Stimulated activated naive CD8-positive, alpha-beta T cell treated with anti-CD3 and anti-CD28 coated beads, Interleukin-15, Interleukin-2, amounts not matched to agents 100 U/mL and 50 U/mL, for 24 hours (primary cell): ENCODE data around the gene UFL1.
"Not testable (repeated sequence)": the region's sequence is repeated elsewhere in the genome, so short reads cannot be mapped to it uniquely, and the experiment has no call there.

ENCODE experiments used
- ATAC-seq: fragments of 150-1000 bp; cut with Tn5 transposase; one replicate; pipeline ENCODE4 v1.10.0; 2021
- DNase-seq: peaks from one replicate; pipeline ENCODE4 v3.0.0; 2021

The UFL1 gene

DNA sequence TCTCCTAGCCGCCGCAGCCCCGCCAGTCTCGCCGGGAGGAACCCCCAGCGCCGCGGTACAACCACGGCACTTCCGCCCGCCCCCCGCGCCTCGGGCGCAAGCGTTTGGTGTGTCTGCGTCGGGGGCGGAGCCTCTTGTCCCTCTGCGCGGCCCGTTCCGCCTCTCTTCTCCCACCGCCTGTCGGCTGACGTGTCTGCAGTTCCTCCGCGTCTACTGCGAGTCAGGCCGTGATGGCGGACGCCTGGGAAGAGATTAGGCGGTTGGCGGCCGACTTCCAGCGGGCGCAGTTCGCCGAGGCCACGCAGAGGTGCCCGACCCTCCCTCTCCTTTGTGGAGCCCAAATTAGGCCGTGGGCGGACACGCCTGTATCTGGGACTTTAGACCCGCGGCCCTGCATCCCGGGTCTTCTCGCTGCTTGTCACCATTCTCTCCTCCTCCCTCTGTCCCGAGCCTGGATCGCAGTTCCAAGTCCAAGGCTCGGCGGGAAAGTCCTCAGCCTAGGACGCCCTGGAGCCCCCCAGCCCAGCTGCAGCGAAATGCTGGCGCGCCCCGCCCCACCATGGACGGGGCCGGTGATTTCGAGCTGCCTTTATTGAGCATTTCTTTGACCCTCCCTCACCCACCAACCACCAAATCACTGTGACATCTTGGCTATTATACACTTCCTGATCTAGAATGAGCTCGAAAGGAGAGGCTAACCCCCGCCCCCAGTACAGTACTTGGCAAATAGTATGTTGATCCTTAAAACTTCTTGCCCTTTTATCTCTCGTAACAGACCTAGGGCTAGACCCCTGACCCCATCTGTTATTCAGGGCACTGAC lies at the start of gene UFL1:
TSS of gene UFL1 (plus strand) at position 163 of the 821 bp plus-strand sequence. CDS start at position 231, 68 bp downstream.
- DNase-seq, result peak; percentile 95
- ATAC-seq, result peak; percentile 98

DNA sequence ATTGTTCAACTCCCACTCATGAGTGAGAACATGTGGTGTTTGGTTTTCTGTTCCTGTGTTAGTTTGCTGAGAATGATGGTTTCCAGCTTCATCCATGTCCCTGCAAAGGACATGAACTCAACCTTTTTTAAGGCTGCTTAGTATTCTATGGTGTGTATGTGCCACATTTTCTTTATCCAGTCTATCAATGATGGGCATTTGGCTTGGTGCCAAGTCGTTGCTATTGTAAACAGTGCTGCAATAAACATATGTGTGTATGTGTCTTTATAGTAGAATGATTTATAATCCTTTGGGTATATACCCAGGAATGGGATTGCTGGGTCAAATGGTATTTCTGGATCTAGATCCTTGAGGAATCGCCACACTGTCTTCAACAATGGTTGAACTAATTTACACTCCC lies 49.3 kb upstream of the UFL1 start:
- not testable (repeated sequence) for ATAC-seq

DNA sequence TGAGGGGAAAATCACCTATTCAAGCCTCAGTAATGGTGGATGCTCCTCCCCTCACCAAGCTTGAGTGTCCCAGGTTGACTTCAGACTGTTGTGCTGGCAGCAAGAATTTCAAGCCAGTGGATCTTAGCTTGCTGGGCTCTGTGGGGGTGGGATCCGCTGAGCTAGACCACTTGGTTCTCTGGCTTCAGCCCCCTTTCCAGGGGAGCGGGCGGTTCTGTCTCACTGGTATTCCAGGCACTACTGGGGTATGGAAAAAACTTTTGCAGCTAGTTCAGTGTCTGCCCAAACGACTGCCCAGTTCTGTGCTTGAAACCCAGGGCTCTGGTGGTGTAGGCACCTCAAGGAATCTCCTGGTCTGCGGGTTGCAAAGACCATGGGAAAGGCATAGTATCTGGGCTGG lies 42.9 kb upstream of the UFL1 start:
- DNase-seq (no peak), ATAC-seq (no peak)

More for the DNA sequence above, 49.3 kb upstream of the UFL1 start:
- not testable (repeated sequence) for DNase-seq

DNA sequence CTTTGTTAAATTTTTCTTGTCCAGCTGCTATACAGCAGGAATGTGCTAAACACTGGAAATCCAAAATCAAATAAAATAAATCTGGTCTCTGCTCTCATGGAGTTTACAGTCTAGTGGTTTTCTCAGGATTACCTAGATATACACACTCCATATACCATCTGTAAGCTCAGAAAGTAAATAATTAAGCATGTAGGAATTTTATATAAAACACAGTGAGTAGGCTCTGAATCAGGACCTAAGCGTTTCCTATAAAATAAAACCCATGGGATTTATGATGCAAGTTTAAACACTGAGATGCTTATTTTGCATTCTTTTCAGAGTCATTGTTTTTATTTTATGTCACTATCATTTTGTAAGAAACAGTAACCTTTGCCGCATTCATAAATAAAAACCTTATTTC lies 29.7 kb upstream of the UFL1 start:
- DNase-seq (no peak), ATAC-seq (no peak)

DNA sequence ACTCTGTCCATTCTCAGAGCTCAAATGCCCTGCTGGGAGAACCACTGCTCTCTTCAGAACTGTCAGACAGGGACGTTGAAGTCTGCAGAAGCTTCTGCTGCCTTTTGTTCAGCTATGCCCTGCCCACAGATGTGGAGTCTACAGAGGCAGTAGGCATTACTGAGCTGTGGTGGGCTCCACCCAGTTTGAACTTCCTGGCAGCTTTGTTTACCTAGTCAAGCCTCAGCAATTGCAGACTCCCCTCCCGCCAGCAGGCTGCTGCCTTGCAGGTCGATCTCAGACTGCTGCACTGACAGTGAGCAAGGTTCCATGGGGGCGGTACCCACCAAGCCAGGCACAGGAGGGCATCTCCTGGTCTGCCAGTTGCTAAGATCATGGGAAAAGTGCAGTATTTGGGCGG lies 21.8 kb upstream of the UFL1 start:
- ATAC-seq, result no peak
- no peak for DNase-seq

DNA sequence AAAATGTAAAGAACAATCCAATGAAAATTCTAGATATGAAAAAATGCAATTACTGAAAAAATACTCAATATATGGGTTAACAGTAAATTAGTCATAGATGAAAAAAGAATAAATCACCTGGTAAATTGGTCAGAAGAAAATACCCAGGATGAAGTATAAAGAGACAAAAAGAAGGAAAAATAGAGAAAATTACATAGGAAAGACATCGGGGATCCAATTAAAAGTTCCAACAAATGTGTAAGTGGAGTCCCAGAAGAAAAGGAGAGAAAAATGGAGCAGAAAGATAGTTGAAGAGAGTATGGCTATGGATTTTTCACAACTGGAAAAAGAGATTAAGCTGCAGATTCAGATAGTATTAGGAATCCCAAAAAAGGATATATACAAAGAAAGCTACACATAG lies 18.7 kb upstream of the UFL1 start:
- DNase-seq, result no peak
- ATAC-seq, result no peak

DNA sequence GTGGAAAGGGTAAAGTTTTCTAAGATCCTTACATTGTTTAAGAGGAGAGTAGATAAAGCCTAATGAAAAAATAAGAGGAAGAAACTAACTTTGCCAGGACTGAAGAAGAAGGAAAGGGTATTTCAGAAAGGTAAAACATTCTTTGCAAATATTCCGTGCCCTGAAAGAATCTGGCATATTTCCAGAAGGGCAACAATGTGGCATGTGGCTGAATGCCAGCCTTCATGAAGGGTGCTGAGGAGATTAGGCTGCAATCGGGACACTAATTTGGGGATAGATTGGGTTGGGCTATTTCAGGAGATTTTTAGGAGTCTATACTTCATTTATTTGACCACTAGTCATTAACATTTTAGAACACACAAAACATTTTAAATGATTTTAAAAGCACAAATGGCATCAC lies 16.2 kb upstream of the UFL1 start:
- DNase-seq, result no peak
- ATAC-seq, result no peak

DNA sequence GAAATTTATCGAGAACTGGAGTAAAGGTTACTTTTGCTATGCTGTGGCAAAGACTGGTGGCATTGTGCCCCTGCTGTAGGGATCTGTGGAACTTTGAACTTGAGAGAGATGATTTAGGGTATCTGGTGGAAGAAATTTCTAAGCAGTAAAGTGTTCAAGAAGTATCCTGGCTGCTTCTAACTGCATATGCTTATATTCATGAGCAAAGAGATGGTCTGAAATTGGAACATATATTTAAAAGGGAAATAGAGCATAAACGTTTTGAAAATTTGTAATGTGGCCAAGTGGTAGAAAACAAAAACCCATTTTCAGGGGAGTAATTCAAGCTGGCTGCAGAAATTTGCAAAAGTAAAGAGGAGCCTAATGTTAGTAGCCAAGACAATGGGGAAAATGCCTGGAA lies 12.3 kb upstream of the UFL1 start:
- DNase-seq, result no peak
- no peak for ATAC-seq

DNA sequence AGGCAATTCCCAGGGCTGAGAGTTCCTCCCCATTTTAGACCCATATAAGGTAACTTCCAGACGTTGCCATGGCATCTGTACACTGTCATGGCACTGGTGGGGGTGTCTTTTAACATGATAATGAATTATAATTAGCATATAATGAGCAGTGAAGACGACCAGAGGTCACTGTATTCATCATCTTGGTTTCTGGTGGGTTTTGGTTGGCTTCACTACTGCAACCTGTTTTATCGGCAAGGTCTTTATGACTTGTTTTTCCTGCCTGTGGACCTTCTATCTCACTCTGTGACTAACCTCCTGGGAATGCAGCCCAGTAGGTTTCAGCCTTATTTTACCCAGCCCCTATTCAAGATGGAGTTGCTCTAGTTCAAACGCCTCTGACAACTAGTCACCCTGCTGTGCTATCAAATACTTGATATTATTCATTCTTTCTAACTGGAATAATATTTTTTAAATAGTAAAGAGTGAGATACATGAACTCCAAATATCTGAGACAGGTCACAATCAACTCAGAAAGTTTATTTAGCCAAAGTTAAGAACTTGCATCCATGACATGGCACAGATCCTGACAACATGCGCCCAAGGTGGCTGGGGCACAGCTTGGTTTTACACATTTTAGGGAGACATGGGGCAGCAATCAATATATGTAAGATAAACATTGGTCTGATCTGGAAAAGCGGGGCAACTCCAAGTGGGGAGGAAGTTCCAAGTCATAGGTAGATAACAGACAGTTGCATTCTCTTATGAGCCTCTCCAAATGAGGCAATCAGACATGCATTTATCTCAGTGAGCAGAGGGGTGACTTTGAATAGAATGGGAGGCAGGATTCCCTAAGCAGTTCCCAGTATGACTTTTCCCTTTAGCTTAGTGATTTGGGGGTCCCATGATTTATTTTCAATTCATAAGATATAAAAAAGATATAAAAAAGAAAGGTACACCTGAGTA lies 1.2 kb upstream of the UFL1 start:
- no peak for ATAC-seq
- no peak for DNase-seq

DNA sequence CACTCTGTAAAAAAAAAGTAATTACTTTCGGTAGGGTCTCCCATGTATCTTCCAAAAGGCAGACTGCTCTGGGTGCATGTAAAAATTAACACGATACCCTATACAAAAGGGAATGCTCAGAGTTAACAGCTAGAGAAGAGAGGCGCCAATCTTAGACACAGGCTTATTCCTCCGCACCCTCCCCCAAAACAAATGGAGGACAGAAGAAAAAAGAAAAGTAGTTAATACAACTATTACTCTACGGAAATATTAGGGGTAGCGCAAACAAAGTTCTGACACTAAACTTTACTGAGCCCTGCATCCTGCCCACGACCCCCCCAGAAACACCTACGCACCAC lies 331 bp upstream of the UFL1 start:
- DNase-seq, result no peak
- ATAC-seq, result peak; percentile 29

DNA sequence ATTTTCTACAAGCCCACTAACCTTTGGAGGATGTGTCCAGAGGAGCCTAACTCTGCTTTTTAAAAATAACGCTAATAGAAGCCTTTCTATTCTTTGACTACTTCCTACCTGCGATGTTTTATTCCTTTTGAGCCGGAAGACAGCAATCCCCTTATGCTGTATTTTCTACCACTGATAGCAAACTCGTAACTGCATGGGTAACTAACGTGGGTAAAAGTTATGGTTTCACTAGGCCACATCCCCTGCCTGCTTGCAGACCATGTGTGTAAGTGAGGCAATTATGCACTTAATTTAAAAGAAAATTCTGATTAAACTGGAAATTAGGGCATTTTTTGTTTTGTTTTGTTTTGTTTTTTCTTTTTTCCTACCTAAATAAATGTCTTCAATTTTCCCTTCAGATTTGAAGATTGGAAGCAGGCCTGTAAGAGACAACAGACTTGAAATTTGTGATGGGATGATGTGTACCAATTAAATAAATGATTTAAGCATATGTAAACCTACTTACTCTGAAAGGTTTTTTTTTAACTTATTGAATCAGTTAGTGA lies 931 bp downstream of the UFL1 start:
- ATAC-seq, result no peak
- no peak for DNase-seq

DNA sequence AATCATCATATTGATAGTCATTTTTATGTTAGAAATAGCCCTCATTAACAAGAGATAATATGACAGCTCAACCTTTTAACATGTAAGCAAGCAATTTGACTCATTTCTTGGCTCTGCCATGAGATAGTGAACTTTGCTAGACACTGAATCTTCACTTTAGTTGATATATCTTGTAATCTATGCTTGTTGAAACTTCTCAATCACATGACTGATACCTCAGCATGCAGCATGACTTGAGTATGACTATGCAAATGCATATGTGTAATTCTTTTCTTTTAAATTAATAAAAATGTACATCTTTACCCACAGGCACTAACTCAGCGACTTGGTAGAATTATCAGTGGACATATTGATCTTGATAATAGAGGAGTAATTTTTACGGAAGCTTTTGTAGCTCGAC lies 6.6 kb downstream of the UFL1 start:
- ATAC-seq (no peak), DNase-seq (no peak)

DNA sequence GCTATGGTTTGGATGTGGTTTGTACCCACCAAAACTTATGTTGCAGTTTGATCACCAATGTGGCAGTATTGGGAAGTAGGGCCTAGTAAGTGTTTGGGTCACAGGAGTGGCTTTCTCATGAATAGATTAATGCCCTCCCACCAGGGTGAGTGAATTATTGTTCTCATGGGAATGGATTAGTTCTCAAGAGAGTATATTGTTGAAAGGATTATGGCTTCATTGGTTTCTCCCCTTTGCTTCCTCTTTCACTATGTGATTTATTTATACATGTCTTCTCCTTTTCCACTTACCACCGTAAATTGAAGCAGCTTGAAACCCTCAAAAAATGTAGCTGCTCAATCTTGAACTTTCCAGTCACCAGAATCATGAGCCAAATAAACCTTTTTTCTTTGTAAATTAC lies 10.8 kb downstream of the UFL1 start:
- DNase-seq (no peak), ATAC-seq (no peak)

DNA sequence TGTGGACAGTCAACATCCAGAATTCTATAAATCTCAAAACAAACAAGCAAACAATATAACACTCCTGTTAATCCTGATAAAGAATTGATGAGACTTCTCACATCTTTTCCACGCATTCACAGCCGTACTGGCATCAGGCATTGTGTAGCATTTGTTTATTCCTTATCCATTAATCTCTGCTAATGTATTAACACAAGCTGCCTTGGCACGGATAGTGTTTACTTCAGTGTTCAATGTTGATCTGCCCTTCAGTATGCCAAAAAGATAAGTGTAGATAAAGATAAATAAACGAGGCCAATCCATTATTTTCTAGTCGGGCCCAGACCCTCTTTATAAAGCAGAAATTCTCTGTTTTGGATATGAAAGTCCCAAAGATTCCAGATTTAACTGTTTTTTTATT lies 16.1 kb downstream of the UFL1 start:
- ATAC-seq (no peak), DNase-seq (no peak)

DNA sequence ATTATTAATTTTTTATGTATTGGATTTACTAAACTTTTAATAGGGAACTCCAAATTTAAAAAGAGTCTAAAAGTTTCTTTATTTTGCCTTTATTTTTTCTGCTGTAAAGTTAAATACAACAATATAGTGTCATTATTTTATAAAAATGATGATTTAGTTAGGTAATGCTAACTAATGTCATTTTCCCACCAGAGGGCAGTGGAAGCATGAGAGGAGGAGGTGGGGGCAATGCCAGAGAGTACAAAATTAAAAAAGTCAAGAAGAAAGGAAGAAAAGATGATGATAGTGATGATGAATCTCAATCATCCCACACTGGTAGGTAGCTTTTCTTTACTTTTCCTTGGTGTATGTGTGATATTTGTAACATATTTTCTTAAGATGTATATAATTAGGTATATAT lies 21.1 kb downstream of the UFL1 start:
- no peak for ATAC-seq
- no peak for DNase-seq

DNA sequence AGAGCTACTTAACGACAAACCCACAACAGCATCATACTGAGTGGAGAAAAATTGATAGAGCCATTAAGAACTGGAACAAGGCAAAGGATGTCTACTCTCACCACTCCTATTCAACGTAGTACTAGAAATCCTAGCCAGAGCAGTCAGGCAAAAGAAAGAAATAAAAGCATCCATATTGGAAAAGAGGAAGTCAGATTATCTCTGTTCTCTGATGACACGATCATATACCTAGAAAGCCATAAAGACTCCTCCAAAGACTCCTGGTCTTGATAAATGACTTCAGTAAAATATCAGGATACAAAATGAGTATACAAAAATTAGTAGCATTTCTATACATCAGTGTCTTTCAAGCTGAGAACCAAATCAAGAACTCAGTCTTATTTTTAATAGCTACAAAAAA lies 24.3 kb downstream of the UFL1 start:
- ATAC-seq, result no peak
- no peak for DNase-seq

DNA sequence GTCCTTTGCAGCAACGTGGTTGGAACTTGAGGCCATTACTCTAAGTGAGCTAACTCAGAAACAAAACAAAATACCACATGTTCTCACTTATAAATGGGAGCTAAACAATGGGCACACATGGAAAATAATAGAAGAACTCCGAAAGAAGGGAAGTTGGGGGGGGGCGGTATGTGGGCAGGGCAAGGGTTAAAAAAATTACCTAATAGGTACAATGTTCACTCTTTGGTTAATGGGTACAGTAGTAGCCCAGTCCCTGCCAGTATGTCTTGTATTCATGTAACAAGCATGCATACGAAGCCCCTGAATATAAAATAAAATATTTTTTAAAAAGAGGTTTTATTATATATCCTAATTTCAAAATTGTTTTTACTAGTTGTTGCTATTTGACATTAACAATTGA lies 26.0 kb downstream of the UFL1 start:
- DNase-seq, result no peak
- no peak for ATAC-seq

DNA sequence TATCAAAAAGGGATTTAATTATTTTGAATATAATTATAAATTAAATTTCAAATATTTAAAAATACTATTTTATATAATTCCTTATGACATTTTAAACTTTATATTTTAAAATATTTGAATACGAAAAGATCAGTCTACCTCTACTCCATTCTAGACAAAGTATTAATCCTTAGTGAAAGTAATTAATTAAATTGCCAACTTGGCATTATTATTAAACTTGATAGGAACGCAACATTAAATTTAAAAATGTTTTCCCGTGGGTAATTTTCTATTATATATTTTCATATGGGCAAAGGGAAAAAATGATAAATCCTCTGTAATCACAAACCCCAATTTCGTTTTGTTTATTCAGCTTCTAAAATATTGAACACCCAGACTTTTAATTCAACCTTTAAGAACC lies 33.0 kb downstream of the UFL1 start:
- DNase-seq, result no peak

DNA sequence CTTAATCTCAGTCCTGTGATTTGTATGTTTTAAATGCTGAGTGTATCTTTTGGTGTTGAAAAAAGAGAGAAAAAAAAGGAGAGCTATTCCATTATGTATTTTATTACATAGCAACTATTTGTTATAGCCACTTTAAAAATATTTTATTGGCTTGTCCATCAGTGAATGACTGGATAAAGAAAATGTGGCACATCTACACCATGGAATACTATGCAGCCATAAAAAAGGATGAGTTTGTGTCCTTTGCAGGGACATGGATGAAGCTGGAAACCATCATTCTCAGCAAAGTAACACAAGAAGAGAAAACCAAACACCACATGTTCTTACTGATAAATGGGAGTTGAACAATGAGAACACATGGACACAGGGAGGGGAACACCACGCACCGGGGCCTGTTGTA lies 38.1 kb downstream of the UFL1 start:
- ATAC-seq, DNase-seq: not testable (repeated sequence)

More for the DNA sequence above, 33.0 kb downstream of the UFL1 start:
- no peak for ATAC-seq

DNA sequence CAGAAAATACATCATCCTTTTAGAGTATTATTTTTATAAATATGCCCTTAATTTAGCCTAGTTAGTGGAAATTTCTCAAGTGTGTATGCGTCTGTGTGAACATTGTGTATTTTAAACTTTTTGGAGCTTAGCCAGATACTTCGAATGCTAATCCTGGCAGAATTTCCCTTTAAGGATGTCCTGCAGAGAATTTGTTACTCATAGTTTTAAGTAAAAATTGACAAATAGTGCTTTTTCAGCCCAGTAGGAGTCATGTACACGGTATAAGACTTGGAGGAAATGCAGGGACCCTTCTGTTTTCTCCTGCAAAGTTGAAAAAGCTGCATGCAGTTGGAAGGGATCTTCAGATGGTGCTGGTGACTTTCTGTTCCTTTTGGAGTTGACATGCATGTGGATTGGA lies 41.3 kb downstream of the UFL1 start, which contains the start of gene FHL5:
TSS of gene FHL5 (plus strand) at position 243 of the 400 bp plus-strand sequence. CDS start 40,486 bp downstream, outside the sequence.
- no peak for DNase-seq
- no peak for ATAC-seq

DNA sequence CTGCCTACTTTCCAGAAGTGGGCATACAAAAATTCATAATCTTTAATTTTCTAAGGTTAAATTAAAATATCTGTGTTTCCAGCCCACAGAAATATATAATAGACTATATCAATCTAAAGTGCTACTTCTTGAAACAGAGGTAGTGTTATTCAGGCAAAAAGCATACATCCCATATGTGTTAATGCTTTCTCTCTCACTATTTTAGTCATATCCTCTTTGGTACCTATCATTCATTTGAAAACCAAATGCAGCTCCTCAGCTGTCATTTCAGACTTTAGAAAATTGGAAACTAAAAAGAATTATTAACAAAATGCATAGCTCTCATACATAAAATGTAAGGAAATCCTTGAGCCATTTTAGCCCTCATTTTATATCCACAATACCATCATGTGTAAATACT lies 42.2 kb downstream of the UFL1 start:
- DNase-seq, result no peak
- ATAC-seq, result no peak

DNA sequence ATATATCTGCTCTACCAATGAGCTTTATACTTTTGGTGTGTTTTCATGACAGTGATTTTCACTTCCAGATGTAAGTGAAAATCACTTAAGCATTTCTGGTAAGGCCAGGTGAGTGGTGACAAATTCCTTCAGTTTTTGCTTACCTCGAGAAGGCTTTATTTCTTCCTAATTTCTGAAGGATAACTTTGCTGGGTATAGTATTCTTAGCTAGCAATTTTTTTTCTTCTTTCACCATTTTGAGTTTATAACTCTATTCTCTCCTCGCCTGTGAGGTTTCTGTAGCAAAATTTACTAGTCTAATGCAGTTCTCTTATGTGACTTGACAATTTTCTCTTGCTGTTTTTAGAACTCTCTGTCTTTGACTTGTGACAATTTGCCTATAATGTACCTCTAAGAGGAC lies 48.4 kb downstream of the UFL1 start:
- no peak for ATAC-seq
- no peak for DNase-seq

DNA sequence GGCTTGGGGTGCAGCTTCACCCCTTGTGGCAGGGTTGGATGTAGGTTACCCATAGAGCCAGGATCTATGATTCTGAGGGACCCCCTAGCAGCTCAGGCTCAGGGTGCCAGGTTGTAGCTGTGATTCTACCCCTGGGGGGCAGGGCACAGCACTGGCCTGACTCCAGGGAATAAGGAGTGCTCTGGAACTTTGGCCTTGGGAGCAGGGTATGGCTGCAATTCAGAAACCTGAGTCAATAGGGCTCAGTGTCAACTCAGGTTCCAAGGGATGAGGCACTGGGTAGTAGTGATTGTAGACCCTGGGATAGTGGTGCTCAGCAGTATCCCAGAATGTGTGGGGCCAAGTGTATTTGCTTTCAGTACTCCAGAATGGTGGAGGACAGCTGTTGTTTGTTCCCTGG lies 49.9 kb downstream of the UFL1 start:
- ATAC-seq, result no peak
- no peak for DNase-seq
